HFF-Myc (cell line): ENCODE data around the gene NECAB2.

Experiments
- DNase-seq: peaks from one replicate; pipeline ENCODE4 v3.0.0-alpha.2; 2011; ENCODE audit warnings: low read depth; ENCODE audit errors: extremely low read depth
- H3K4me3 ChIP-seq: replicated peaks from 2 replicates; pipeline ENCODE4 v1.5.1; 2011; ENCODE audit warnings: low read depth, mild to moderate bottlenecking, control low read depth, low read length
- CTCF ChIP-seq: IDR thresholded peaks from 2 replicates; pipeline ENCODE4 v1.5.1; 2012; ENCODE audit warnings: mild to moderate bottlenecking, low read depth, low read length, control low read depth; ENCODE audit errors: missing control alignments

The NECAB2 gene

DNA sequence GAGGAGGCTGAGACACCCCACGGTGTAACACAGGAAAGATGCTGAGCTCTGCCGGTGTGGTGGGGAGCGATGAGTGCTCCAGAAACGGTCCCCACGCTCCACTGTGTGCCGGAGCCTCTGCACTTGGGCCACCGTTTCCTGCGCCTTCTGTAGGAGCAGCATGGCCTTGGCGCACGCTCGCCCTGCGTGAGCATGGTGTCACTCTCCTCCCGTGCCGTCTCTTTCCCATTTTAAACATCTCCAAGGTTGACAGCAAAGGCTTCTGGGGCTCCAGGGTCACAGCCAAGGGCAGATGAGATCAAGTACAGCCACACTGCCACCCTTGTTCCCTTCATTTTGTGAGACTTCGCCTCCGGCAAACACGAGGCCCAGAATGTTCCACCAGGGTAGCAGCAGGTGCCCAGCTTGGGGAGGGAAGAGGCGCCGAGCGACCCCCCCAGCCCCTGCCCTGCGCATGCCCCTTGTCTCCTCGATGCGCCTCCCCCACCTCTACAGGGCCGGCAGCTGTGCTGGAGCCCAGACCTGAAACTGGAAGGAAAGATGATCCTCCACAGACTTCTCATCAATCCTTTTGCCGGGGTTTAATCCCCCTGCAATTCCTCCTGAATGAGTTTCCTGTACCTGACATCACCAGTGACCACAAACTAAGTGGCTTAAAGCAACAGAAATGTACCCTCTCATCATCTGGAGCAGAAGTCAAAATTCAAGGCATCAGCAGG lies 34.9 kb upstream of the NECAB2 start:
- DNase-seq = no peak
- no peak overlapping the region for H3K4me3 ChIP-seq
- TF ChIP-seq CTCF = no peak

DNA sequence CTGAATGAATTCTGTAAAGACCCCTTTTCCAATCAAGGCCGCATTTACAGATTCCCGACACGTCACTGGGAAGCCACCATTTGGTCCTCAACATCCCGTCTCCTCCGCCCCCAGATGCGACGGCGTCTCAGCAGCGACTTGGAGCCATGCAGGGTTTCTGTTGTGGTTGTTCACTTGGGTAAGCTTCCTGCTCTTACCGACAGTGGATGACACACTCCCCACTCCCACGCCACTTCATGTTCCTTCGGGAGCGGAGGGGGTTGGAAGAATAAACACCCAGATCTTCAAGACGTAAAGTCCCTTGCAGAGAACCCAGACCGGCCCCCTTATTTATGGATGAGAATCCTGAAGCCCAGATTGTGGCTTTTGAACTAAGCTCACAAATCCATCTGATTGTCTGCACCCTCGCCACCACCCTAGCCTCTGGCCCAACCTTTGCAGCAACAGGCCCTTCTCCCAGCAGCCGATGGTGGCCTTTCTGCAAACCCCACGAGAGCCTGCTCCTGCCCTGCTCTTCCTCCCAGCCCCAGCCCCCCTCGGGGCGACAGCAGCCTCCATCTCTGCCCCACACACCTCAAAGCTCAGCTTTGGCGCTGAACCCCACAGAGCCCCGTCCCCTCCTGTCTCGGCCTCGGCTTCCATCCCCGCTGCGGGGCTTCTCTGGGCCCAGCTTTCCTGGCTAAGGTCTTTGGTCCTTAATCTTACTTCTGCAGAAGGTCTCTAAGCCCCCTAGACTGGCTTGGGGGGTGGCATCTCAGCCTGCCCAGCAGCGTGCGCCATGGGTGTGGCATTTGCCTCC lies 34.0 kb upstream of the NECAB2 start:
- TF ChIP-seq CTCF = no peak

GRCh38 chr16:83934684-83934977 lies 33.4 kb upstream of the NECAB2 start:
- H3K4me3 ChIP-seq = no peak overlapping the region
- DNase-seq = no peak
- no peak for TF ChIP-seq CTCF

More for the DNA sequence above, 34.0 kb upstream of the NECAB2 start:
- no peak for DNase-seq
- no peak overlapping the region for H3K4me3 ChIP-seq

- TF ChIP-seq CTCF = no peak
- H3K4me3 ChIP-seq = no peak overlapping the region
- DNase-seq = no peak
These were observed 32.8 kb upstream of the NECAB2 start for GRCh38 chr16:83935005-83935857.

DNA sequence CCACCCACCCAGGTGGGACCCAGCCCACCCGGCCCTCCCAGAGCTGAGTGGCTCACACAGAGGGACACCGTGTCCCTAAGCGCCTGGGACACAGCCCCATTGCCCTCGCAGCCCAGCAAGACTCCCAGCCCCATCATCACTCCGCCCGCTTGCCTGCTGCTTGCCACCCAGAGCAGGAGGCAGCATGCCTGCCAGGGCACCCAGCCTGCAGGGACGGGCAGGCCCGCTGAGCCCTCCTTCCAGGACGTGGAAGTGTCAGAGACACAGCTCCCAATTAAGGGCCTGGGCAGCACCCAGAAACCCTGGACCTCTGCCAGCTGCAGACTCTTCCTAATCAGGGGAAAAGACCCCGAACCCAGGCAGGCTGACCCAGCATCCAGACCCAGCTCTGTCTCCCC lies 32.2 kb upstream of the NECAB2 start:
- H3K4me3 ChIP-seq = no peak overlapping the region
- no peak for DNase-seq

More for the DNA sequence above, 32.2 kb upstream of the NECAB2 start:
- TF ChIP-seq CTCF = no peak
